ENCODE measurements around the gene MORN1.
"Not testable (repeated sequence)": the region's sequence is repeated elsewhere in the genome, so short reads cannot be mapped to it uniquely, and the experiment has no call there.

The MORN1 gene

GRCh38 chr1:2334883-2335534 lies 56.3 kb downstream of the MORN1 start:
- DNase-seq = no peak

- DNase-seq = no peak
Observed at GRCh38 chr1:2334366-2334765, 57.0 kb downstream of the MORN1 start.

GRCh38 chr1:2331580-2331979 lies 59.8 kb downstream of the MORN1 start:
- not testable (repeated sequence) for DNase-seq

GRCh38 chr1:2331200-2331544 lies 60.2 kb downstream of the MORN1 start:
- no peak for DNase-seq

GRCh38 chr1:2330519-2331199 lies 60.7 kb downstream of the MORN1 start:
- DNase-seq = no peak

GRCh38 chr1:2330035-2330434 lies 61.3 kb downstream of the MORN1 start:
- no peak for DNase-seq

- no peak for DNase-seq
Observed at GRCh38 chr1:2328676-2329455, 62.5 kb downstream of the MORN1 start.

- no peak for DNase-seq
Observed at GRCh38 chr1:2327841-2328240, 63.5 kb downstream of the MORN1 start.

- not testable (repeated sequence) for DNase-seq
Observed at GRCh38 chr1:2327162-2327561, 64.2 kb downstream of the MORN1 start.

GRCh38 chr1:2326524-2326923 lies 64.8 kb downstream of the MORN1 start:
- no peak for DNase-seq

GRCh38 chr1:2324553-2325366 lies 66.6 kb downstream of the MORN1 start:
- DNase-seq = no peak

GRCh38 chr1:2323451-2323974 lies 67.8 kb downstream of the MORN1 start:
- DNase-seq = no peak

GRCh38 chr1:2322581-2323211 lies 68.7 kb downstream of the MORN1 start:
- DNase-seq = no peak

GRCh38 chr1:2322065-2322571 lies 69.2 kb downstream of the MORN1 start:
- DNase-seq = no peak

- no peak for DNase-seq
Observed at GRCh38 chr1:2320760-2321667, 70.3 kb downstream of the MORN1 start.

- no peak for DNase-seq
Observed at GRCh38 chr1:2320006-2320405, 71.3 kb downstream of the MORN1 start.

GRCh38 chr1:2319291-2319690 lies 72.1 kb downstream of the MORN1 start:
- DNase-seq = no peak

- no peak for DNase-seq
Observed at GRCh38 chr1:2318314-2319278, 72.8 kb downstream of the MORN1 start.

GRCh38 chr1:2317230-2318065 lies 73.9 kb downstream of the MORN1 start:
- DNase-seq = no peak

Data from hematopoietic multipotent progenitor cell treated with erythropoietin and hydrocortisone succinate and interleukin-3 and kit ligand, for 8 days (in vitro differentiated cells).